Adrenal gland (tissue), 5 donors: ENCODE measurements around the gene PRKCQ.

Experiments
- CTCF ChIP-seq, 6 experiments: fragments of 450-650 bp in 4 of 6; fragments of 200-600 bp in 2 of 6; sonication (generic) in 1 of 6; IDR thresholded peaks; 1 replicate in 5 of 6; 2 replicates in 1 of 6; pipeline versions ENCODE4 v1.5.1 to v1.8.0; 2016 to 2021; ENCODE audit warnings: antibody characterized with exemption in 6 of 6, mild to moderate bottlenecking in 2 of 6, moderate library complexity in 1 of 6
- POLR2A ChIP-seq, 2 donors: fragments of 450-650 bp; IDR thresholded peaks; one replicate each; pipeline ENCODE4 v1.6.1; 2017; ENCODE audit warnings: antibody characterized with exemption in 2 of 2, mild to moderate bottlenecking in 2 of 2, moderate library complexity in 1 of 2
- donor health status: DM: no; HTN: no; CAD: no.

GRCh38 chr10:6621536-6621935 lies 41.5 kb upstream of the PRKCQ start:
- no peak for TF ChIP-seq CTCF (IDR thresholded peaks at IDR 0.05)
- no peak for TF ChIP-seq POLR2A (IDR thresholded peaks at IDR 0.05)
